Measurements from ENCODE around the gene HTR1A. TPM values are rescaled to one million over a fixed set of nuclear protein-coding genes. Genes with fewer than 3 reads are reported as not detected.

Gene HTR1A
- total RNA-seq (2014; rRNA removed; shearing (Covaris generic)) (not detected in 2 replicates), total RNA-seq (2022) (not detected in 2 replicates), Bru-seq, nascent RNA (not detected), BruChase-seq, experiment 1, labeled RNA remaining after a 6-hour chase (not detected), BruChase-seq, experiment 2, labeled RNA remaining after a 2-hour chase (not detected)
- long read RNA-seq: 0 reads

- BruUV-seq (replicated peaks): no TSS peak
- intact Hi-C loops (cut with micrococcal nuclease; ENCODE audit: unreplicated experiment): loop anchor here (5.0 kb wide), 1 partner anchor 560 kb away; no protein-coding TSS in a partner anchor
- H3K36me3 ChIP-seq (ENCODE audit: insufficient read depth, low read length): no peaks in the 10 kb centered on the region
- no peaks in the 10 kb centered on the region for H3K9me2 ChIP-seq (ENCODE audit: insufficient read depth, low read length)
- H3K4me1 ChIP-seq (ENCODE audit: insufficient read depth, low read length, poor library complexity, severe bottlenecking): no peaks in the 10 kb centered on the region
- POLR2A ChIA-PET: interaction anchor here (0.5 kb wide), 1 partner anchor 801 kb away, joined by 3 read pairs; no protein-coding TSS in a partner anchor
- no peak within 1 kb of the TSS for H3K27ac ChIP-seq (ENCODE audit: low read depth, low read length, poor library complexity, severe bottlenecking)
- no peaks in the 10 kb centered on the region for H3K9me3 ChIP-seq (ENCODE audit: low read length)
- CTCF ChIA-PET (ENCODE audit: unreplicated experiment): no interaction called here
- H3K4me3 ChIP-seq (ENCODE audit: low read depth, low read length, poor library complexity, severe bottlenecking): no peak within 1 kb of the TSS
- no peak within 1 kb of the TSS for H2AFZ ChIP-seq (ENCODE audit: low read length)
- no peaks in the 10 kb centered on the region for H4K20me1 ChIP-seq (ENCODE audit: insufficient read depth, low read length)
- TF ChIP-seq EZH2phosphoT487 (IDR thresholded peaks at IDR 0.05; ENCODE audit: borderline replicate concordance, low read depth, low read length): no peak
- TF ChIP-seq CTCF (conservative IDR thresholded peaks at IDR 0.05; ENCODE audit: low read length): no peak
- no peaks in the 10 kb centered on the region for H3K79me2 ChIP-seq (ENCODE audit: insufficient read depth, low read depth, low read length)
- H3K4me2 ChIP-seq (ENCODE audit: low read length): no peak within 1 kb of the TSS
- DNase-seq (ENCODE audit: low spot score): no peak
Observed at GRCh38 chr5:63962279-63962678, at the start of gene HTR1A. HTR1A (minus strand) TSS chr5:63962445; CDS start chr5:63961719, 726 bp downstream.

- Histone ChIP-seq H3K4me3 (ENCODE audit: low read depth, low read length, poor library complexity, severe bottlenecking) (no peak overlapping the region), H3K4me1 (ENCODE audit: insufficient read depth, low read length, poor library complexity, severe bottlenecking) (no peaks in the 10 kb centered on the region), H2AFZ (ENCODE audit: low read length) (no peak overlapping the region), H3K27ac (ENCODE audit: low read depth, low read length, poor library complexity, severe bottlenecking) (no peak overlapping the region), H4K20me1 (ENCODE audit: insufficient read depth, low read length) (no peaks in the 10 kb centered on the region), H3K9me2 (ENCODE audit: insufficient read depth, low read length) (no peaks in the 10 kb centered on the region), H3K9me3 (ENCODE audit: low read length) (no peaks in the 10 kb centered on the region), H3K4me2 (ENCODE audit: low read length) (no peak overlapping the region), H3K79me2 (ENCODE audit: insufficient read depth, low read depth, low read length) (no peaks in the 10 kb centered on the region), H3K36me3 (ENCODE audit: insufficient read depth, low read length) (no peaks in the 10 kb centered on the region)
- POLR2A ChIA-PET: no interaction called here
- intact Hi-C loops (cut with micrococcal nuclease; ENCODE audit: unreplicated experiment): no loop called here
- no peak for DNase-seq (ENCODE audit: low spot score)
- TF ChIP-seq CTCF (conservative IDR thresholded peaks at IDR 0.05; ENCODE audit: low read length): no peak
- no peak for TF ChIP-seq EZH2phosphoT487 (IDR thresholded peaks at IDR 0.05; ENCODE audit: borderline replicate concordance, low read depth, low read length)
- CTCF ChIA-PET (ENCODE audit: unreplicated experiment): no interaction called here
- BruUV-seq (replicated peaks): no TSS peak
Observed at GRCh38 chr5:64003966-64004365, 41.7 kb upstream of the HTR1A start.

- Histone ChIP-seq H3K4me2 (ENCODE audit: low read length) (no peak overlapping the region), H3K9me2 (ENCODE audit: insufficient read depth, low read length) (no peaks in the 10 kb centered on the region), H3K4me3 (ENCODE audit: low read depth, low read length, poor library complexity, severe bottlenecking) (no peak overlapping the region), H3K36me3 (ENCODE audit: insufficient read depth, low read length) (no peaks in the 10 kb centered on the region), H3K79me2 (ENCODE audit: insufficient read depth, low read depth, low read length) (no peaks in the 10 kb centered on the region), H3K27ac (ENCODE audit: low read depth, low read length, poor library complexity, severe bottlenecking) (no peak overlapping the region), H2AFZ (ENCODE audit: low read length) (no peak overlapping the region), H3K9me3 (ENCODE audit: low read length) (no peaks in the 10 kb centered on the region), H4K20me1 (ENCODE audit: insufficient read depth, low read length) (no peaks in the 10 kb centered on the region), H3K4me1 (ENCODE audit: insufficient read depth, low read length, poor library complexity, severe bottlenecking) (no peaks in the 10 kb centered on the region)
- no peak for DNase-seq (ENCODE audit: low spot score)
- no TSS peak for BruUV-seq (replicated peaks)
- TF ChIP-seq CTCF (conservative IDR thresholded peaks at IDR 0.05; ENCODE audit: low read length) (no peak), EZH2phosphoT487 (IDR thresholded peaks at IDR 0.05; ENCODE audit: borderline replicate concordance, low read depth, low read length) (no peak)
- intact Hi-C loops (cut with micrococcal nuclease; ENCODE audit: unreplicated experiment): no loop called here
- POLR2A ChIA-PET: no interaction called here
- CTCF ChIA-PET (ENCODE audit: unreplicated experiment): no interaction called here
Observed at GRCh38 chr5:64000096-64000495, 37.9 kb upstream of the HTR1A start.
